ENCODE data around the gene TDRD7.

DNA sequence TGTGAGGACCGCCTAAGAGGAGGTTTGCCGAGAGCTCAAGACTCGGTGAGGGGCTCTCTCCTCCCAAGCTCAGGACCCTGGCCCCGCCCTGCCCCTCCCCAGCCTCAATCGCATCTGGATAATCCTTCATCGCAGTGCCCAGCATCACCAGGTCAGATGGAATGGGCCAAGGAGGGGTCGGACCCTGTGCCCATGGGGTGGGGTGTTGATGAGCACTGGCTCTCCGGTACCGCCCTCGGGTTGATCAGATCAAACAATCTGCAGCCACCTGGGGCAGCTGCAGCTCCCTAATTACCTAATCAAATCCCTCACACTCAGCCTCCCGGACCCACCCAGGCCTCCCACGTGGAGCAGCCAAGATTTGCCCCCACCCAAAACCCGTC is 24.4 kb upstream of the TDRD7 start:
- TF ChIP-seq, protein P1, sequence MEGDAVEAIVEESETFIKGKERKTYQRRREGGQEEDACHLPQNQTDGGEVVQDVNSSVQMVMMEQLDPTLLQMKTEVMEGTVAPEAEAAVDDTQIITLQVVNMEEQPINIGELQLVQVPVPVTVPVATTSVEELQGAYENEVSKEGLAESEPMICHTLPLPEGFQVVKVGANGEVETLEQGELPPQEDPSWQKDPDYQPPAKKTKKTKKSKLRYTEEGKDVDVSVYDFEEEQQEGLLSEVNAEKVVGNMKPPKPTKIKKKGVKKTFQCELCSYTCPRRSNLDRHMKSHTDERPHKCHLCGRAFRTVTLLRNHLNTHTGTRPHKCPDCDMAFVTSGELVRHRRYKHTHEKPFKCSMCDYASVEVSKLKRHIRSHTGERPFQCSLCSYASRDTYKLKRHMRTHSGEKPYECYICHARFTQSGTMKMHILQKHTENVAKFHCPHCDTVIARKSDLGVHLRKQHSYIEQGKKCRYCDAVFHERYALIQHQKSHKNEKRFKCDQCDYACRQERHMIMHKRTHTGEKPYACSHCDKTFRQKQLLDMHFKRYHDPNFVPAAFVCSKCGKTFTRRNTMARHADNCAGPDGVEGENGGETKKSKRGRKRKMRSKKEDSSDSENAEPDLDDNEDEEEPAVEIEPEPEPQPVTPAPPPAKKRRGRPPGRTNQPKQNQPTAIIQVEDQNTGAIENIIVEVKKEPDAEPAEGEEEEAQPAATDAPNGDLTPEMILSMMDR (IDR thresholded peaks at IDR 0.05): no peak
- TF ChIP-seq POLR2A (IDR thresholded peaks at IDR 0.05): no peak

All from breast epithelium (tissue), 3 donors.